Stimulated activated naive B cell treated with anti-CD40 and anti-IgM and Interleukin-4, amounts not matched to agents 10 μg/mL and 1 μg/mL and 100 μg/mL, for 72 hours (primary cell): ENCODE data around the gene THSD7A.
A peak's percentile ranks its signal among the peaks of the same experiment; 100 is the strongest.

Source experiments
- ATAC-seq, 2 donors: fragments of 150-1000 bp; cut with Tn5 transposase; replicated peaks; 2 replicates each; pipeline ENCODE4 v1.10.0; 2021; ENCODE audit warnings: moderate library complexity in 1 of 2
- DNase-seq: peaks from one replicate; pipeline ENCODE4 v3.0.0; 2021
- H3K27ac Mint-ChIP-seq: one replicate; pipeline ENCODE4 v1.8.0; 2022; ENCODE audit warnings: mild to moderate bottlenecking, mixed read lengths
- H3K27me3 Mint-ChIP-seq, 2 donors: one replicate each; pipeline ENCODE4 v1.8.0; 2022; ENCODE audit warnings: mixed read lengths in 2 of 2
- H3K36me3 Mint-ChIP-seq, 2 donors: one replicate each; pipeline ENCODE4 v1.8.0; 2022; ENCODE audit warnings: mixed read lengths in 2 of 2, mild to moderate bottlenecking in 1 of 2
- H3K4me1 Mint-ChIP-seq, 2 donors: one replicate each; pipeline ENCODE4 v1.8.0; 2022; ENCODE audit warnings: mixed read lengths in 2 of 2, mild to moderate bottlenecking in 1 of 2
- H3K4me3 Mint-ChIP-seq, 2 donors: one replicate each; pipeline ENCODE4 v1.8.0; 2022; ENCODE audit warnings: mild to moderate bottlenecking in 2 of 2, mixed read lengths in 2 of 2, moderate library complexity in 1 of 2
- H3K9me3 Mint-ChIP-seq, 2 donors: one replicate each; pipeline ENCODE4 v1.8.0; 2022; ENCODE audit warnings: mixed read lengths in 2 of 2, mild to moderate bottlenecking in 1 of 2

Gene THSD7A

GRCh38 chr7:11343818-11344413 lies 488.1 kb downstream of the THSD7A start:
- Mint-ChIP-seq H3K27ac (no peak overlapping the region), H3K36me3 (no peaks in the 10 kb centered on the region), H3K9me3 (no peaks in the 10 kb centered on the region), H3K4me1 (peaks cover 4 to 6% of the 10 kb centered on the region in 2 donors), H3K4me3 (no peak overlapping the region), H3K27me3 (peaks cover 6 to 8% of the 10 kb centered on the region in 2 donors)
- ATAC-seq (no peak), DNase-seq (no peak)

GRCh38 chr7:11343136-11343535 lies 488.9 kb downstream of the THSD7A start:
- Mint-ChIP-seq H3K27ac (no peak overlapping the region), H3K27me3 (peaks cover 6 to 8% of the 10 kb centered on the region in 2 donors), H3K4me3 (no peak overlapping the region), H3K36me3 (no peaks in the 10 kb centered on the region), H3K9me3 (no peaks in the 10 kb centered on the region), H3K4me1 (peaks cover 4 to 6% of the 10 kb centered on the region in 2 donors)
- ATAC-seq (no peak), DNase-seq (no peak)

GRCh38 chr7:11341285-11341944 lies 490.6 kb downstream of the THSD7A start:
- DNase-seq (no peak), ATAC-seq (no peak)
- H3K36me3 Mint-ChIP-seq: no peaks in the 10 kb centered on the region
- H3K4me3 Mint-ChIP-seq: no peak overlapping the region
- peaks cover 6 to 8% of the 10 kb centered on the region in 2 donors for H3K27me3 Mint-ChIP-seq
- peaks cover 4 to 6% of the 10 kb centered on the region in 2 donors for H3K4me1 Mint-ChIP-seq
- H3K9me3 Mint-ChIP-seq: no peaks in the 10 kb centered on the region
- no peak overlapping the region for H3K27ac Mint-ChIP-seq

- Mint-ChIP-seq H3K27ac (no peak overlapping the region), H3K4me3 (no peak overlapping the region), H3K36me3 (no peaks in the 10 kb centered on the region), H3K4me1 (no peaks in the 10 kb centered on the region), H3K27me3 (no peaks in the 10 kb centered on the region), H3K9me3 (no peaks in the 10 kb centered on the region)
- ATAC-seq: no peak
- DNase-seq: no peak
Measured at GRCh38 chr7:11336432-11336831, 495.6 kb downstream of the THSD7A start.

- no peak for ATAC-seq
- Mint-ChIP-seq H3K9me3 (no peaks in the 10 kb centered on the region), H3K4me3 (no peak overlapping the region), H3K4me1 (no peaks in the 10 kb centered on the region), H3K27ac (no peak overlapping the region), H3K36me3 (no peaks in the 10 kb centered on the region), H3K27me3 (no peaks in the 10 kb centered on the region)
- no peak for DNase-seq
Measured at GRCh38 chr7:11335947-11336346, 496.1 kb downstream of the THSD7A start.

GRCh38 chr7:11332865-11333228 lies 499.2 kb downstream of the THSD7A start:
- Mint-ChIP-seq H3K9me3 (no peaks in the 10 kb centered on the region), H3K27me3 (no peaks in the 10 kb centered on the region), H3K27ac (no peak overlapping the region), H3K4me3 (no peak overlapping the region), H3K36me3 (no peaks in the 10 kb centered on the region), H3K4me1 (no peaks in the 10 kb centered on the region)
- no peak for DNase-seq
- peak; percentile 51 to 62 for ATAC-seq

GRCh38 chr7:11332186-11332864 lies 499.7 kb downstream of the THSD7A start:
- Mint-ChIP-seq H3K4me1 (no peaks in the 10 kb centered on the region), H3K27me3 (no peaks in the 10 kb centered on the region), H3K4me3 (no peak overlapping the region), H3K27ac (no peak overlapping the region), H3K36me3 (no peaks in the 10 kb centered on the region), H3K9me3 (no peaks in the 10 kb centered on the region)
- DNase-seq (peak; percentile 28), ATAC-seq (peak; percentile 74 to 86)

GRCh38 chr7:11331128-11332102 lies 500.6 kb downstream of the THSD7A start:
- no peak overlapping the region for H3K27ac Mint-ChIP-seq
- no peak for DNase-seq
- no peaks in the 10 kb centered on the region for H3K36me3 Mint-ChIP-seq
- no peak overlapping the region for H3K4me3 Mint-ChIP-seq
- no peak for ATAC-seq
- no peaks in the 10 kb centered on the region for H3K9me3 Mint-ChIP-seq
- no peaks in the 10 kb centered on the region for H3K27me3 Mint-ChIP-seq
- no peaks in the 10 kb centered on the region for H3K4me1 Mint-ChIP-seq

- no peak for DNase-seq
- Mint-ChIP-seq H3K9me3 (no peaks in the 10 kb centered on the region), H3K4me1 (no peaks in the 10 kb centered on the region), H3K36me3 (no peaks in the 10 kb centered on the region), H3K4me3 (no peak overlapping the region), H3K27me3 (no peaks in the 10 kb centered on the region), H3K27ac (no peak overlapping the region)
- no peak for ATAC-seq
Measured at GRCh38 chr7:11330717-11331116, 501.3 kb downstream of the THSD7A start.

- H3K27ac Mint-ChIP-seq: no peak overlapping the region
- no peak overlapping the region for H3K4me3 Mint-ChIP-seq
- no peaks in the 10 kb centered on the region for H3K27me3 Mint-ChIP-seq
- H3K9me3 Mint-ChIP-seq: no peaks in the 10 kb centered on the region
- ATAC-seq (no peak), DNase-seq (no peak)
- no peaks in the 10 kb centered on the region for H3K36me3 Mint-ChIP-seq
- H3K4me1 Mint-ChIP-seq: no peaks in the 10 kb centered on the region
Measured at GRCh38 chr7:11330208-11330607, 501.8 kb downstream of the THSD7A start.

GRCh38 chr7:11329626-11330025 lies 502.4 kb downstream of the THSD7A start:
- ATAC-seq (no peak), DNase-seq (no peak)
- Mint-ChIP-seq H3K4me3 (no peak overlapping the region), H3K9me3 (no peaks in the 10 kb centered on the region), H3K27me3 (no peaks in the 10 kb centered on the region), H3K27ac (no peak overlapping the region), H3K36me3 (no peaks in the 10 kb centered on the region), H3K4me1 (no peaks in the 10 kb centered on the region)

GRCh38 chr7:11328309-11328708 lies 503.7 kb downstream of the THSD7A start:
- H3K4me3 Mint-ChIP-seq: no peak overlapping the region
- no peaks in the 10 kb centered on the region for H3K4me1 Mint-ChIP-seq
- DNase-seq: no peak
- no peaks in the 10 kb centered on the region for H3K27me3 Mint-ChIP-seq
- no peaks in the 10 kb centered on the region for H3K9me3 Mint-ChIP-seq
- H3K27ac Mint-ChIP-seq: no peak overlapping the region
- ATAC-seq: no peak
- no peaks in the 10 kb centered on the region for H3K36me3 Mint-ChIP-seq

- H3K27ac Mint-ChIP-seq: no peak overlapping the region
- no peak for ATAC-seq
- no peak overlapping the region for H3K4me3 Mint-ChIP-seq
- no peaks in the 10 kb centered on the region for H3K4me1 Mint-ChIP-seq
- no peaks in the 10 kb centered on the region for H3K27me3 Mint-ChIP-seq
- no peak for DNase-seq
- no peaks in the 10 kb centered on the region for H3K9me3 Mint-ChIP-seq
- H3K36me3 Mint-ChIP-seq: no peaks in the 10 kb centered on the region
Measured at GRCh38 chr7:11327633-11328032, 504.4 kb downstream of the THSD7A start.
